HG03520 (cell line): ENCODE data around the gene NOSIP.
A peak's percentile ranks its signal among the peaks of the same experiment; 100 is the strongest.
"Not testable (repeated sequence)": the region's sequence is repeated elsewhere in the genome, so short reads cannot be mapped to it uniquely, and the experiment has no call there.

Experiments
- ATAC-seq: cut with Tn5 transposase; IDR thresholded peaks from one replicate; pipeline ENCODE4 v1.9.1; 2021; ENCODE audit warnings: mild to moderate bottlenecking, moderate library complexity; ENCODE audit not compliant: unreplicated experiment

The NOSIP gene, protein sequence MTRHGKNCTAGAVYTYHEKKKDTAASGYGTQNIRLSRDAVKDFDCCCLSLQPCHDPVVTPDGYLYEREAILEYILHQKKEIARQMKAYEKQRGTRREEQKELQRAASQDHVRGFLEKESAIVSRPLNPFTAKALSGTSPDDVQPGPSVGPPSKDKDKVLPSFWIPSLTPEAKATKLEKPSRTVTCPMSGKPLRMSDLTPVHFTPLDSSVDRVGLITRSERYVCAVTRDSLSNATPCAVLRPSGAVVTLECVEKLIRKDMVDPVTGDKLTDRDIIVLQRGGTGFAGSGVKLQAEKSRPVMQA

DNA sequence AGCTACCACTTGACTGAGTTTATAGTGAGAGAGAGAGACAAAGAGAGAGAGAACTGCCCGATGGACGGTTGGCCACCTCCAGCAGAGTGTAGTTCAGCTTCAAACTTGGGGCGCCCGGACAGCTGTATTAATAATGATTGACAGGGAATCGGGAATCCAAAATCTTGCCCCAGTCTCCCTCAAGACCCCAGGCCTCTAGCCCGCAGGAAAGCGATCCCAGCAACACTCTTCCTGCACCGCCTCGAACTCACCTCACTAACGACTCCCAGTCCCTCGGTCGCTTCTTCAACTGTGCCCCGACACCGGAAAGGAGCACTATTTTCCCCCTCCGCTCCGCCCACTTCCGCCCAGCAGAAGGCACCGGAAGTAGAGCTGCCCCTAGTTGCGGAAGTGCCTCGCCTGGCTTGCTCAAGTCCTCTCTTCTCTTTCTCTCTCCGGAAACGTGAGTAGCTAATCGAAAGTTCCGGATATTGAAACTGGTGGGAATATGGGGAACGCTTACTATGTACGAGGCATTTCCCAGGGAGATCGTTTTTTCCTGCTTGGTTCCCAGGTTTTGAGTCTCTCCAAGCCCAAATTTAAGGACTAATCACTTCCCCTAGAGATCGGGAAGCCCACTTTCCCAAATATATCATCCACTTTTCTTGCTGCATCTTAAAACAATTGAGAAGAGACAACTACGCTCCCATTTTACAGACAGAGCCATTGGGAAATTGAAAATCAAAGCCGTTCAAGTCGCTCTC, at the start of gene NOSIP:
Gene NOSIP, minus strand, starts transcription at position 293 of the 743 bp plus-strand sequence. CDS start 19,865 bp downstream, outside the sequence.
- ATAC-seq: peak; percentile 86

DNA sequence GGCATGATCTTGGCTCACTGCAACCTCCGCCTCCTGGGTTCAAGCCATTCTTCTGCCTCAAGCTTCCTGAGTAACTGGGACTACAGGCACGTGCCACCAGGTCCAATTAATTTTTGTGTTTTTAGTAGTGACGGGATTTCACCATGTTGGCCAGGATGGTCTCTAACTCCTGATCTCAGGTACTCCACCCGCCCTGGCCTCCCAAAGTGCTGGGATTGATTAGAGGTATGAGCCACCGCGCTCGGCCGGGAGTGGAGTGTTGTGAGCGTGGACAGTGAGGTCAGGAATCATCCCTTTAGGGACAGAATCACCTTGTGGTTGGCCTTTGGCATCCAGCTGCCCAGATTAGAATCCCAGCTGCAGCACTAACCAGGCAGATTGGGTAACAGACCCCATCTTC, 49.3 kb upstream of the NOSIP start:
- no peak for ATAC-seq

DNA sequence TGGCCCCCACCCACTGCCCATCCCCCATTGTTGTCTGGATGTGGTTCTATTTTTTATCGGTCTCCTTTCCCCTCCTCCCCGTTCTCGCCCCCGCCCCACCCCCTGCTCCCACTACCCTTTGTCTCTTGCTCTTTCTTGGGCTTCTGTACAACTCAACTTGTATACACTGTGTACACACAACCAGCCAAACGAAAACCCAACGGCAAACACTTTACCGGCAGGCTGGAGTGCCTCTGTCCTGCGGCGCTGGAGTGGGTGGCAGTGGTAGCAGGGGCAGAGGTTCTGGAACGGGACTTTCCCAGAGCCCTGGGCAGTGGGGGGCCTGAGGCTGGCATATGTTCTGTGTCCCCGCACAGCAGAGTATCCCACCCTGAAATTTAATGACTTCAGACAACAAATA, 45.9 kb upstream of the NOSIP start:
- no peak for ATAC-seq

DNA sequence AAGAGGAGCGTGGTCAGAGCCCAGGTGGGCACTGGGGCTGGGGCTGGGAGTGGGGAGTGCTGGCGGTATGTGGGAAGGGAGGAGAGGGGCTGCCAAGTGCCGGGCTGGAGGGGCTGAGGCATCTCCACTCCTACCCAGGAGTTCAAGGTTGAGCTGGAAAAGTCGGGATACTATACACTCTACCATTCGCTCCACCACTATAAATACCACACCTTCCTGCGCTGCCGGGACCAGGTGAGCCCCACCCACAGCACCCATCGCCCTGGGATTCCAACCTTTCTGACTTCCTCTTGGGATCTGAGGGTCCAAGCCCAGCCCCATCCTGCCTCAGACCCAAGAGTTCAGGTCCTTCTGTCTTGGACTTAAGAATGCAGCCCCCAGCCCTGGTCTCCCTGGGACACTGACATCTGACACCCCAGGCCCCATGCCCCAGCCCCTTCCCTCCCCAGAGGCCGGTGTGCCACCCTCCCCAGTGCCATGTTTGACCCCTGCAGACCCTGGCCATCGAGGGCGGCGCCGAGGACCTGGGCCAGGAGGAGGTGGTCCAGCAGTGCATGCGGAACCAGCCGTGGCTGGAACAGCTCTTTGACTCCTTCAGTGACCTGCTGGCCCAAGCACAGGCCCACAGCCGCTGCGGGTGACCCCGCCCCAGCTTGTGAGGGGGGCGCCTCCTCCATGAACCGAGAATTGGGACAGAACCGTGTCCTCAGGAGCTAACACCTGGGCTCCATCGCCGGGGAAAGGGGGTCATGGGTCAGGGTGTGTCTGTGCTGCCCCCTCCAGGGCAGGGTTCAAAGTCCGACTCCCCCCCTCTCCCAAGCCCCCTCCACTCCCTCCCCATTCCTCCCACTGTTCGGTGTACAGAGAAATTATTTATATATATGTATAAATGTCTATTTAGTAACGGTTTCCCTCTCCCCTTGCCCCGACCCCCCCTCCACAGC, 44.9 kb upstream of the NOSIP start:
- no peak for ATAC-seq

DNA sequence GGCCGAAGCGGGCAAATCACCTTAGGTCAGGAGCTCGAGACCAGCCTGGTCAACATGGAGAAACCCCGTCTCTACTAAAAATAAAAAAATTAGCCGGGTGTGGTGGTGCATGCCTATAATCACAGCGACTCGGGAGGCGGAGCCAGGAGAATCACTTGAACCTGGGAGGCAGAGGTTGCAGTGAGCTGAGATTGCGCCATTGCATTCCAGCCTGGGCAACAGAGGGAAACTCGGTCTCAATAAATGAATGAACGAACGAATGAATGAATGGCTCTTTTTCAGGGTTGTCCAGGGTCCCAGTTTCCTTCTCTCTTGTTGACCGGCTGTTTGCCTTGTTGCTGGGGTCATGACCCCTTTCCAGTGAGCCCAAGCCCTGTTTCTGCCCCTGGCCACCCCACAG, 37.5 kb upstream of the NOSIP start:
- not testable (repeated sequence) for ATAC-seq

DNA sequence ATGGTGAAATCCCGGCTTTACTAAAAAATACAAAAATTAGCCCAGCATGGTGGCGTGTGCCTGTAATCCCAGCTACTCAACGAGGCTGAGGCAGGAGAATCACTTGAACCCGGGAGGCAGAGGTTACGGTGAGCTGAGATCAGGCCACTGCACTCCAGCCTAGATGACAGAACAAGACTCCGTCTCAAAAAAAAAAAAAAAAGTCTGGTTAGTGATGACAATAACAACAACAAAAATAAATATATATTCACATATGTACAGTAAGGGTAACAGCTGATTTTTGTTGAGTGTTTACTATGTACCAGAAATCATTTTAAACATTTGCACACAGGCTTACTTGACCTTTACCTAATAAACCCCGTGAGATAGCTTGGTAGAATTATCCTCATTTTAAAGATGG, 36.6 kb upstream of the NOSIP start:
- no peak for ATAC-seq

DNA sequence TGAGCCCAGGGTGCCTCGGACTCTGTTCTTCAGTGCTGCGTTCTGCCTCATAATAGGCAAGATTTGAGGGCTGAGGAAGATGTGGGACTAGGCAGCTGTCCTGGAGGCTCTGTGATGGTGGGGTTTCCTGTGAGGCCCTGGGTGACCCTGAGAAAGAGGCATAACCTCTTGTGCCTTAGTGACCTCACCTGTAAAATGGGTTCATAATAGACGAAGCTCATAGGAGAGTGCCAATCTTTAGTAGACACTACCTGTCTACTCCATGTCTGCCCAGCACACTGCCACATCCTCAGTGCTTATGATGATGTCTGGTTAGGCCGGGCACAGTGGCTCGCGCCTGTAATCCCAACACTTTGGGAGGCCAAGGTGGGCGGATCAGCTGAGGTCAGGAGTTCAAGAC, 36.2 kb upstream of the NOSIP start:
- no peak for ATAC-seq

DNA sequence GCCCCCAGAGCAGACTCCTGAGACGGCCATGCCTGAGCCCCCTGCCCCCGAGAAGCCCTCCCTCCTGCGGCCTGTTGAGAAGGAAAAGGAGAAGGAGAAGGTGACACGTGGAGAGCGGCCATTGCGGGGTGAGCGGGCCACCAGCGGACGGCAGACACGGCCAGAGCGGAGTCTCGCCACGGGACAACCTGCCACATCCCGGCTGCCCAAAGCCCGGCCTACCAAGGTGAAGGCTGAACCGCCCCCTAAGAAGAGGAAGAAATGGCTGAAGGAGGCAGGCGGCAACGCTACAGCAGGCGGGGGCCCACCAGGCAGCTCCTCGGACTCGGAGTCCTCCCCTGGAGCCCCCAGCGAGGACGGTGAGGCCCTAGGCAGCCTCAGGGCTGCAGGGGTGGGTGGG, 35.5 kb upstream of the NOSIP start:
- ATAC-seq: no peak

DNA sequence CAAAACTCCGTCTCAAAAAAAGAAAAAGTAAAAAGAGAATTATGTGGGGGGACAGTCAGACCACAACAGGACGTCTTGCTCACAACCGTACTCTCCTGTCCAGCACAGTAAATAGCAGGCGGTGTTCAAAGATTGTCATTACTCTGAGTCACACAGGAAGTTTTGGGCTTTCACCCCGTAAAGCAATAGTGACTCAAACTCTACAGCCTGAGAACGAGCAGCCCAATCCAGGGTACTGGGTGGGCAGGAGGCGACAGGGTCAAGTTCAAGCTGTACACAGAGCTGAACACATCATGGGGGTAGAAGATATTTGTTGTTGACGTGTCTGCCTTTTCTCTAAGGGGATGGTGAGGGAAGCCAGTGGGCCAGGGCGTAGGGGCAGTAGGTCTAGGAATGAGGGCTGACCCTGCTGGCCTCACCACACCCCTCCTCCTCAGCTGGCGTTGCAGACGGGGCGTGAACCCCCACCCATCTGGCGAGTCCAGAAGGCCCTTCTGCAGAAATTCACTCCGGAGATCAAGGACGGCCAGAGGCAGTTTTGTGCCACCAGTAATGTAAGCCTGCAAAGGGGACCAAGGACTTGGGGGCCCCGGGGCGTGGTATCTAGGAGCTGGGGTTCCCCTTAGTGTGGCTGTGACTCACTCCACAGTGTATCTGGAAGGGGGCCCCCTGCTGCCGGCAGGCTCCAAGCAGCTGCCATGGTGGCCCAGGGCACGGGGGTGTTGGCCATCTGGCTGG, 33.9 kb upstream of the NOSIP start:
- ATAC-seq: no peak

DNA sequence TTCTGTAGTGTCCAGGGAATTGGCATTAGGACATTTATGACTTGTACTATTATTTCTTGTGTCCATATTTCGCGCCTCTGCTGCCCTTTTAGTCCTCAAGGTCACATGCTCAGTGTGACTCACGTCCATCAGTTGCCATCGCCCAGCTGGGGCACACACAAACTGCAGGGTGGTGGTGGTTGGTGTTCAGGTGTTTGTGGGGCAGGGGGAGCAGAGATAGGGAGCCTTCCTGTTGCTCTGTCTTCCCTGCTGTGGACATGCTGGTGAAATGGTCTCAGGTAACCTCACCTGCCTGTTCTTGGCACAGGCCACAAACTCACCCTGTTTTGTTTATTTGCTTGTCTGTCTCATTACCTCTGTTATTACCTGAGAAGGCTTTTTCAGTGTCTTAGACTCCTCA, 33.0 kb upstream of the NOSIP start:
- ATAC-seq: no peak

DNA sequence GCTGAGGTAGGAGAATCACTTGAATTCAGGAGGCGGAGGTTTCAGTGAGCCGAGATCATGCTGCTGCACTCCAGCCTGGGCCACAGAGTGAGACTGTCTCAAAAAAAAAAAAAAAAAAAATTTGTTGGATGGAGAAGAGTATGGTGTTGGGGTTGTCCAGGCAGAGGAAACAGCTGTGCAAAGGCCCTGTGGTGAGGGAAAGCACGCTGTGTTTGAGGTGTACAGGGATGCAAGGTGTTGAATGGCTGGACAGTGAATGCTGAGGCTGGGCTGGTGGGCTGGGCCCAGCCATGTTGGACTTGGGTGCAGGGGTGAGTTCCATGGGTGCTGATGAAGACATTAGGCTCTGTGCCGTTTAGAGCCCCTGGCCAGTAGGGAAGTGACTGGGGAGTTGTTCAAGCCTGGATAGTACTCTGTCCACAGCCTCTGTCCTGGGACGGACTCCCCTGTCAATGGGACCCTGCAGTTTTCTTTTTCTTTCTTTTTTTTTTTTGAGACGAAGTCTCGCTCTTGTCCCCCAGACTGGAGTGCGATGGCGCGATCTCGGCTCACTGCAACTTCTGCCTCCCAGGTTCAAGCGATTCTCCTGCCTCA, 29.2 kb upstream of the NOSIP start:
- no peak for ATAC-seq

DNA sequence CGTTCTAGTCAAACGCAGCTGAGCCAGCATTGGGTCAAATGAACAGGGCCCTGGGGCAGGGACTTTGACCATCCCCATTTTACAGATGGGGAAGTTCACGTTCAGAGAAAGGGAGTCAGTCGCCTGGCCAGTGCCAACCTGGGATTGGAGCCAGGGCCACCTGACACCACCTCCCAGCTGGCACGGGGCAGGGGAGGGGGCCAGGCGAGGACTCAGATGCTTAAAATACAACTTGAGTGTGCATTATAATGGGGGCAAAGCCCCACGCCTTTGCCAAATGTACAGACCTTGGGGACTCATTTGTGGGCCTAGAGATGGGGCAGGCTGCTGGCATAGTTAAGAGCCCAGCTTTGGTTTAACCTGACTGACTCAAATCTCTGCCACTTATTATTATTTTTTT, 25.2 kb upstream of the NOSIP start:
- no peak for ATAC-seq

DNA sequence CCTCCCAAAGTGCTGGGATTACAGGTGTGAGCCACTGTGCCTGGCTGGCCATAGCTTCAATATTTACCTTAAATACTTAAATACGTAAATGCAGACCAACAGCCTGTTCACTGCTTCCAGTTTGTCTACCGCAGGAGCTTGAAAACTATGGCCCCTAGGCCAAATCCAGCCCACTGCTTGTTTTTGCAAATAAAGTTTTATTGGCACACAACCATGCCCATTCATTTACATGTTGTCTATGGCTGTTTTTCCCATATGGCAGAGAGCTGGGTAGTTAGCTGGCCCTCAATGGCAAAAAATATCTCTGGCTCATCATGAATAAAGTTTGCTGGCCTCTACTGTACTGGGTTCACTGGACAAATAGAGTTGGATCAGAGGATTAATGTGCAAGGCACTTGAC, 22.4 kb upstream of the NOSIP start:
- no peak for ATAC-seq

DNA sequence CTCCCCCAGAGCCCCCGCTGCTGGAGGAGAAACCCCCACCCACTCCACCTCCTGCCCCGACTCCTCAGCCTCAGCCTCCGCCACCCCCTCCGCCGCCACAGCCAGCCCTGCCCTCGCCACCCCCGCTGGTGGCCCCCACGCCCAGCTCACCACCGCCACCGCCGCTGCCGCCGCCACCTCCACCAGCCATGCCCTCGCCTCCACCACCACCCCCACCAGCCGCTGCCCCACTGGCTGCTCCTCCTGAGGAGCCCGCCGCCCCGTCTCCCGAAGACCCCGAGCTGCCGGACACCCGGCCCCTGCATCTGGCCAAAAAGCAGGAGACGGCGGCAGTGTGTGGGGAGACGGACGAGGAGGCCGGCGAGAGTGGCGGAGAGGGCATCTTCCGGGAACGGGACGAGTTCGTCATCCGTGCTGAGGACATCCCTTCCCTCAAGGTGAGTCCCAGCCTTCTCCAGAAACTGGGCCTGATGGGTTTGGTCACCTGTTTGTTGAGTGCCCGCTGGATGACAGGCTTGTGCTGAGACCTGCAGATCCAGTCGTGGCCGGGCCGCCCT, 21.2 kb upstream of the NOSIP start:
- ATAC-seq: no peak

DNA sequence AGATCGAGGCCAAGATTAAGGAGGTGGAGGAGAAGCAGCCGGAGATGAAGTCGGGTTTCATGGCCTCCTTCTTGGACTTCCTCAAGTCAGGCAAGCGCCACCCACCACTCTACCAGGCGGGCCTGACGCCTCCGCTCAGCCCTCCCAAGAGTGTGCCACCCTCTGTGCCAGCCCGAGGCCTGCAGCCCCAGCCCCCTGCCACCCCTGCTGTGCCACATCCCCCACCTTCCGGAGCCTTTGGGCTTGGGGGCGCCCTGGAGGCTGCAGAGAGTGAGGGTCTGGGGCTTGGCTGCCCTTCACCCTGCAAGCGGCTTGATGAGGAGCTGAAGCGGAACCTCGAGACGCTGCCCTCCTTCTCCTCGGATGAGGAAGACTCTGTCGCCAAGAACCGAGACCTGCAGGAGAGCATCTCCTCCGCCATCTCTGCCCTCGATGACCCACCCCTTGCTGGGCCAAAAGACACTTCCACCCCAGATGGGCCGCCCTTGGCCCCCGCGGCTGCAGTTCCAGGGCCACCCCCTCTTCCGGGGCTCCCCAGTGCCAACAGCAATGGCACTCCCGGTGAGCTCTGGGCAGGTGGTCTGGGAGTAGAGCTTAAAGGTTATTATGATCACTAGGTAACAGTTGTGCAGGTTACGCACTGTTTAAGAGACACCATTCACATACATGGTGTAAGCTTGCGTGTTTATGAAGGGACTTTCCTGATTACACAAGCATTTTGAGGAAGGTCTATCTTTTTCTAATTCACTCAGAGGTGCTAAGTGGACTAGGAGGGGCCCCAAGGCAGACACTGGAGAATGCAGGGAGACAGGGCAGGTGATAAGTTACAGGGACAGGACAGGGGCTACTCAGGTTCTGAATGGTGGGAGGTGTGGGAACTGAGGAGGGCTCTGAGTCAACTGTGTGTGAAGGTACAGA, 19.3 kb upstream of the NOSIP start:
- ATAC-seq: no peak

DNA sequence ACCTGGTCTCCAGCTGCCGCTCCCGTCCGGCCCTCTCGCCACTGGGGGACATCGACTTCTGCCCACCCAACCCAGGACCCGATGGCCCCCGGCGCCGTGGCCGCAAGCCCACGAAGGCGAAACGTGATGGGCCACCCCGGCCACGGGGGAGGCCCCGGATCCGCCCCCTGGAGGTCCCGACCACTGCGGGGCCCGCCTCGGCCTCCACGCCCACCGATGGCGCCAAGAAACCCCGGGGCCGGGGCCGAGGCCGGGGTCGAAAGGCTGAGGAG, 17.3 kb upstream of the NOSIP start:
- ATAC-seq: no peak

DNA sequence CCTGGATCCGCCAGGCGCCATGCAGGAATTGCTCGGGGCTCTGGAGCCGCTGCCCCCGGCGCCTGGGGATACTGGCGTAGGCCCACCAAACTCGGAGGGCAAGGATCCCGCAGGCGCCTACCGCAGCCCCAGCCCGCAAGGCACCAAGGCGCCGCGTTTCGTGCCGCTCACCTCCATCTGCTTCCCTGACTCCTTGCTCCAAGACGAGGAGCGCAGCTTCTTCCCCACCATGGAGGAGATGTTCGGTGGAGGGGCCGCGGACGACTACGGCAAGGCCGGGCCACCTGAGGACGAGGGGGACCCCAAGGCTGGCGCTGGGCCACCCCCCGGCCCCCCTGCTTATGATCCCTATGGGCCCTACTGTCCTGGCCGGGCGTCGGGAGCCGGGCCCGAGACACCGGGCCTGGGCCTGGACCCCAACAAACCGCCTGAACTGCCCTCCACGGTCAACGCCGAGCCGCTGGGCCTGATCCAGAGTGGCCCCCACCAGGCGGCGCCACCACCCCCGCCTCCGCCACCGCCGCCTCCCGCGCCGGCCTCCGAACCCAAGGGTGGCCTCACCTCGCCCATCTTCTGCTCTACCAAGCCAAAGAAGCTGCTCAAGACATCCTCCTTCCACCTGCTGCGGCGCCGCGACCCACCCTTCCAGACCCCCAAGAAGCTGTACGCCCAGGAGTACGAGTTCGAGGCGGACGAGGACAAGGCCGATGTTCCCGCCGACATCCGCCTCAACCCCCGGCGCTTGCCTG, 16.8 kb upstream of the NOSIP start:
- ATAC-seq: no peak

DNA sequence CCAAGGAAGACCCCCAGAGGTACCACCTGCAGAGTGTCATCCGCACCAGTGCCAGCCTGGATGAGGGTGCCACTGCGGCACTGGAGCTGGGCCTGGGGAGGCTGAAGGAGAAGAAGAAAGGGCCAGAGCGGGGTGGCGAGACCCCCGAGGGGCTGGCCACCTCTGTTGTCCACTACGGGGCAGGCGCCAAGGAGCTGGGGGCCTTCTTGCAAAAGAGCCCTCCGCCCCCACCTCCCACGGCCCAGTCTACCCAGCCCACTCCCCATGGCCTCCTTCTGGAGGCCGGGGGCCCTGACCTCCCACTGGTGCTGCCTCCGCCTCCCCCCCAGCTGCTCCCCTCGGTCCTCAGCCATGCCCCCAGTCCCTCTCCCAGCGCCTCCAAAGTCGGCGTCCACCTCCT, 16.1 kb upstream of the NOSIP start:
- no peak for ATAC-seq
